Hepatocyte (in vitro differentiated cells): ENCODE results near the gene PLEKHA6. TPM values are rescaled to one million over a fixed set of nuclear protein-coding genes. Genes with fewer than 3 reads are reported as not detected.

Source experiments
- DNase-seq: peaks from one replicate; pipeline ENCODE4 v3.0.0-alpha.2; 2016; ENCODE audit warnings: low spot score
- H2AFZ ChIP-seq: fragments of 200-600 bp; sonication (generic); 2 replicates; pipeline ENCODE4 v1.6.0; 2016; ENCODE audit warnings: antibody characterized with exemption, mild to moderate bottlenecking
- H3K27ac ChIP-seq: fragments of 200-600 bp; sonication (generic); 2 replicates; pipeline ENCODE4 v1.5.1; 2016; ENCODE audit warnings: mild to moderate bottlenecking
- H3K27me3 ChIP-seq: fragments of 200-600 bp; sonication (generic); 2 replicates; pipeline ENCODE4 v1.6.1; 2016
- H3K36me3 ChIP-seq: fragments of 200-600 bp; sonication (generic); replicated peaks from 2 replicates; pipeline ENCODE4 v1.5.1; 2016; ENCODE audit warnings: low read depth; ENCODE audit not compliant: insufficient read depth
- H3K4me1 ChIP-seq: fragments of 200-600 bp; sonication (generic); 2 replicates; pipeline ENCODE4 v1.5.1; 2016; ENCODE audit warnings: mild to moderate bottlenecking, moderate library complexity; ENCODE audit not compliant: insufficient read depth
- H3K4me2 ChIP-seq: fragments of 200-600 bp; sonication (generic); 2 replicates; pipeline ENCODE4 v1.6.0; 2016
- H3K4me3 ChIP-seq: fragments of 200-600 bp; sonication (generic); 2 replicates; pipeline ENCODE4 v1.5.1; 2016; ENCODE audit warnings: mild to moderate bottlenecking
- H3K79me2 ChIP-seq: fragments of 200-600 bp; sonication (generic); 2 replicates; pipeline ENCODE4 v1.6.0; 2017; ENCODE audit warnings: mild to moderate bottlenecking
- H3K9me2 ChIP-seq: fragments of 200-600 bp; sonication (generic); replicated peaks from 2 replicates; pipeline ENCODE4 v1.6.0; 2017; ENCODE audit warnings: mild to moderate bottlenecking; ENCODE audit not compliant: insufficient read depth
- H3K9me3 ChIP-seq: fragments of 200-600 bp; sonication (generic); 2 replicates; pipeline ENCODE4 v1.5.1; 2016; ENCODE audit warnings: low read depth, mild to moderate bottlenecking
- H4K20me1 ChIP-seq: fragments of 200-600 bp; sonication (generic); 2 replicates; pipeline ENCODE4 v1.6.0; 2016; ENCODE audit warnings: mild to moderate bottlenecking; ENCODE audit not compliant: insufficient read depth, poor library complexity, severe bottlenecking
- EZH2 ChIP-seq: fragments of 200-600 bp; sonication (generic); IDR thresholded peaks from 2 replicates; pipeline ENCODE4 v1.6.1; 2016; ENCODE audit warnings: antibody characterized with exemption, mild to moderate bottlenecking, borderline replicate concordance
- EZH2phosphoT487 ChIP-seq: fragments of 200-600 bp; sonication (generic); IDR thresholded peaks from one replicate; pipeline ENCODE4 v1.6.1; 2018; ENCODE audit warnings: antibody characterized with exemption, mild to moderate bottlenecking, low read depth, moderate library complexity; ENCODE audit not compliant: unreplicated experiment, severe bottlenecking
- WGBS: methylation state at CpG from one replicate; pipeline ENCODE4 v1.1.6; 2016; ENCODE audit warnings: low lambda C conversion rate; ENCODE audit errors: missing lambda C conversion rate; 5-methylcytosine and 5-hydroxymethylcytosine counted together
- polyA plus RNA-seq: library from polyadenylated mRNA; unstranded; fragments of >200 nt; fragmentation: Nextera tagmentation; extraction: Ambion mirVana; gene quantifications from 2 replicates; pipeline ENCODE4 v1.2.1, GENCODE V29; 2016
- total RNA-seq: library from RNA; depleted of rRNA; stranded (reverse); fragments of >200 nt; gene quantifications from 2 replicates; pipeline ENCODE4 v1.2.3, GENCODE V29; 2014
- TF ChIP-seq, protein P1 (sequence below): fragments of 200-600 bp; sonication (generic); IDR thresholded peaks from 2 replicates; pipeline ENCODE4 v1.5.1; 2016; ENCODE audit warnings: antibody characterized with exemption, mild to moderate bottlenecking; ENCODE audit not compliant: poor library complexity

Gene PLEKHA6
- total and polyA plus RNA-seq, 2 experiments from 2014 or later: 14.3 to 31.5 TPM

DNA sequence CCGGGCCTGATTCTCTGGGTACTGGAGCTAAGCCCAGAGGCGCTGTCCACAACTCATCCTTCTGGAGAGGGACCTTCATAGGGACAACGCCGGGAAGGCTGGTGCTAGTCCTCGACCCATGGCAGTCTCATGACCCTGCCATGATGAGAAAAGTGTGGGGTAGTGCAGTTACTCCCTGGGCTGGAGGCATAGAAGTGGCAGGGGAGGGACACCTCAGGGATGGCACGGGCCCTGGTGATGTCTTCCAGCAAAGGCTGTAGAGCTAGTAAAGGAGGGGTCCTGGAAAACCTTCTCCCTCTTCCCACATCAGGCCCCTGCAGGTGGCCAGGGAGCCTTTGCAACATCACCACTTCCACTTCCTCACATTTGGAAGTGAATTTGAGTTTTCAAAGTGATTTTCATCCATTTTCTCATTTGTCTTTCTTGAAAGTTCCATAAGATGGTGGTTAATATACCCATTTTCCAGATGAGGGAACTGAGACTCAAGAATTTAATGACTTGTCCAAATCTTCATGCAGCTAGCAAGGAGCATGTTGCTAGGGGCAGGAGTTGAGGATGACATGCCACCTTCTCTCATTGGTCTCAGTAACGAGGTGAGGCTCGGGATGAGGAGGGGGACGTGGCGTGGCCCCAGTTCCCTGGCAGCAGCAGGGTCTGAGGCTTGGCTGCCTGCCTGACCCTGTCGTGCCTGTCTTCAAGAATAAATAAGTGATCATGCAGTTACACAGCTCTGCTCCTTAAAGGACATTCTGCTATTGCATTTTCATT is 142.7 kb downstream of the PLEKHA6 start:
- no peak overlapping the region for H3K4me3 ChIP-seq
- WGBS: 92% methylated on average over 11 of the region's 11 CpGs
- H3K36me3 ChIP-seq: no peaks in the 10 kb centered on the region
- H3K9me2 ChIP-seq: no peaks in the 10 kb centered on the region
- no peak overlapping the region for H2AFZ ChIP-seq
- no peaks in the 10 kb centered on the region for H4K20me1 ChIP-seq
- H3K79me2 ChIP-seq: peaks cover 13% of the 10 kb centered on the region
- no peaks in the 10 kb centered on the region for H3K4me1 ChIP-seq
- TF ChIP-seq, protein P1, sequence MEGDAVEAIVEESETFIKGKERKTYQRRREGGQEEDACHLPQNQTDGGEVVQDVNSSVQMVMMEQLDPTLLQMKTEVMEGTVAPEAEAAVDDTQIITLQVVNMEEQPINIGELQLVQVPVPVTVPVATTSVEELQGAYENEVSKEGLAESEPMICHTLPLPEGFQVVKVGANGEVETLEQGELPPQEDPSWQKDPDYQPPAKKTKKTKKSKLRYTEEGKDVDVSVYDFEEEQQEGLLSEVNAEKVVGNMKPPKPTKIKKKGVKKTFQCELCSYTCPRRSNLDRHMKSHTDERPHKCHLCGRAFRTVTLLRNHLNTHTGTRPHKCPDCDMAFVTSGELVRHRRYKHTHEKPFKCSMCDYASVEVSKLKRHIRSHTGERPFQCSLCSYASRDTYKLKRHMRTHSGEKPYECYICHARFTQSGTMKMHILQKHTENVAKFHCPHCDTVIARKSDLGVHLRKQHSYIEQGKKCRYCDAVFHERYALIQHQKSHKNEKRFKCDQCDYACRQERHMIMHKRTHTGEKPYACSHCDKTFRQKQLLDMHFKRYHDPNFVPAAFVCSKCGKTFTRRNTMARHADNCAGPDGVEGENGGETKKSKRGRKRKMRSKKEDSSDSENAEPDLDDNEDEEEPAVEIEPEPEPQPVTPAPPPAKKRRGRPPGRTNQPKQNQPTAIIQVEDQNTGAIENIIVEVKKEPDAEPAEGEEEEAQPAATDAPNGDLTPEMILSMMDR: no peak
- TF ChIP-seq EZH2phosphoT487 (no peak), EZH2 (no peak)
- no peaks in the 10 kb centered on the region for H3K27me3 ChIP-seq
- H3K9me3 ChIP-seq: no peaks in the 10 kb centered on the region
- H3K4me2 ChIP-seq: no peak overlapping the region
- DNase-seq: no peak
- no peak overlapping the region for H3K27ac ChIP-seq

DNA sequence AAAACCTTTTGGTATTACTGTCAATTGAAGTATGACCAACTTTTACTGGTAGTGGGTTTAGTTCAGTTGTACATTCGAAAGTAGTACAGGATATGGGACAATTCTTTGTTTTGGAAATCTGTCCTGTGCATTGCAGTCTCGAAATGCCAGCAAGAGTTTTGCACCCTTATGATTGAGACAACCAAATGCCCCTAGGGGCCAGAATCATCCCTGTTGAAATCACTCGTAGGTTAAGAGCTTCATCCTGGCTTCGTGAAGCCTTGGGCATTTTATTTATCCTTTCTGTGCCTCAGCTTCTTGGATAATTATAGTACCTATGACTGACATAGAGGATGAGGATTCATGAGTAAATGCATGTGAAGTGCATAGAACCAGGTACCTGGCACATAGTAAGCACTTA is 143.5 kb downstream of the PLEKHA6 start:
- H3K79me2 ChIP-seq: peaks cover 15% of the 10 kb centered on the region
- H3K27me3 ChIP-seq: no peaks in the 10 kb centered on the region
- 82% methylated on average over 4 of the region's 4 CpGs for WGBS
- no peak for DNase-seq
- H3K27ac ChIP-seq: no peak overlapping the region
- H3K4me2 ChIP-seq: no peak overlapping the region
- no peaks in the 10 kb centered on the region for H3K9me2 ChIP-seq
- H4K20me1 ChIP-seq: no peaks in the 10 kb centered on the region
- no peak for TF ChIP-seq EZH2phosphoT487
- TF ChIP-seq EZH2: no peak
- TF ChIP-seq, protein P1: no peak
- no peaks in the 10 kb centered on the region for H3K9me3 ChIP-seq
- H3K4me1 ChIP-seq: no peaks in the 10 kb centered on the region
- no peak overlapping the region for H3K4me3 ChIP-seq
- H3K36me3 ChIP-seq: no peaks in the 10 kb centered on the region
- no peak overlapping the region for H2AFZ ChIP-seq

DNA sequence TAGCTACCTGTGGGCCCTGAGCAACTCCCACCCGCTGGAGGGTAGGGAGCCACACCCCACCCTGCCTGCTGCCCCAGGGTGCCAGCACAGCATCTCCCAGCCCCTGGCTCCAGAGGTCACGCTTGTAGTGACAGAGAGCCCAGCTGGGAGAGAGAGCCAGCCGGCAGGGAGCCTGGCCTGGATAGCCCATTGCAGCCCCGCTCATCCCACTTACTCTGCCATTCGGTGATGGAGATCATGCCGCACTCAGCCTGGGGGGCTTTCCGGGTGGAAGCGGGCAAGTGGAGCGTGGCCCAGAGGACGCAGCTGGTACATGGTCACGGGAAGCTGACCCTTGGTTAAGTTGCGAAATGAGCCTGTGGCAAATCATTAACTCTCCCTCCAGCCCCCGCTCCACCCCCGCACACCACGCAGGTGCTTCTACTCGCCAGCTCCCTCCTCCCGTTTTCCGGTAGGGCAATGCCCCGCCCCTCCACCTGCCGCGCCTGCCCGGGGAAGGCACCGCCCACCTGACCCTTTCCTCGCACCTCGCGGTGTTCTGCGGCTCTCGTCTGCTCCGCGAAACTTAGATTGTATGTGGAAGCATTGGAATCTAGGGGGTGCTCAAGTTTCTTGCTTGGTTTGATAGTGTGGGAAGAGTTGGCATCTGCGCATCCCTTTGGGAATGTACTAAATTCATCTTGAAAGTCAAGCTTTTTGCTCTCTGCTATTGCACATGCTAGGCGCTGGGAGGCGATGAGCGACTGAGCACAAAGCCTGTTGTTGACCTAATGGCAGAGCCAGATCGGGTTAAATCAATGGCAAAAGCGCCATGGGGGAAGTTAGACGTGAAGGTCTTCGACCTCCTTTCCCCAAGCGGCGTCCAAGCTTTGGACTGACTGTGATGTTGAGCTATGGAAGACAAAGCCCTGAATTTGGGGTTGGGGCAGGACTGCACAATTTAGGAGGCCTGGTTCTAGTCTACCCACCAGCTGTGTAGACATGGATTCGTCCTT is 145.8 kb downstream of the PLEKHA6 start, which contains the start of gene GOLT1A:
Gene GOLT1A (minus strand): TSS at position 321 of the 995 bp plus-strand sequence. CDS start 82 bp downstream, at position 239.
- no peaks in the 10 kb centered on the region for H3K9me2 ChIP-seq
- H4K20me1 ChIP-seq: no peaks in the 10 kb centered on the region
- H3K4me3 ChIP-seq: peak within 1 kb of the TSS; percentile 32
- H3K36me3 ChIP-seq: no peaks in the 10 kb centered on the region
- H3K27me3 ChIP-seq: no peaks in the 10 kb centered on the region
- H3K4me1 ChIP-seq: no peaks in the 10 kb centered on the region
- no peaks in the 10 kb centered on the region for H3K9me3 ChIP-seq
- 14% methylated on average over 32 of the region's 41 CpGs for WGBS
- peaks cover 21% of the 10 kb centered on the region for H3K79me2 ChIP-seq
- peak; percentile 92 for DNase-seq
- H3K4me2 ChIP-seq: peak within 1 kb of the TSS; percentile 78
- peak within 1 kb of the TSS; percentile 32 for H2AFZ ChIP-seq
- TF ChIP-seq EZH2phosphoT487 (no peak), EZH2 (no peak)
- TF ChIP-seq, protein P1: peak; percentile 77
- peak within 1 kb of the TSS; percentile 86 for H3K27ac ChIP-seq
